Stimulated activated CD8-positive, alpha-beta memory T cell treated with anti-CD3 and anti-CD28 coated beads, Interleukin-7, amount 100 ng/mL, for 1 hour (primary cell): ENCODE results near the gene SULT1E1.

Experiments used
- DNase-seq, 2 donors: peaks; one replicate each; pipeline ENCODE4 v3.0.0-alpha.2; 2020; ENCODE audit warnings: low read depth in 2 of 2

Gene SULT1E1

DNA sequence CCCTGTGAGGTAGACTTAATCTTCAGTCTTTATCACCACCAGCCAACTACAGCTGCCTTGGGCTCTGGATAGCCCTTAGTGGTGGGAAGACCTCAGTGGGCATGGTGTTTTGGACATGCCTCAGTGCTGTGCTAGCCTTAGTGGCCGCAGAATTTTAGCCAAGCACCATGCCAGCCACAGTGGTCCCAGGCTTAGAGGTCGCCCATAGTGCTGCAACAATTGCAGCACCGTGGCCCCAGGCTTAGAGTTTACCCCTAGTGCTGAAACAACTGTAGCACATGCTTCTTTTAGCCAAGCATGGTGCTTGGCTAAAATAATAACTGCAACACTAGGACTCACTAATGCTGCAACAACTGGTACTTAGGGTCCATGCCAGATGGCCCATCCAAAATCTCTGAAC, 60.6 kb downstream of the SULT1E1 start:
- DNase-seq: no peak

DNA sequence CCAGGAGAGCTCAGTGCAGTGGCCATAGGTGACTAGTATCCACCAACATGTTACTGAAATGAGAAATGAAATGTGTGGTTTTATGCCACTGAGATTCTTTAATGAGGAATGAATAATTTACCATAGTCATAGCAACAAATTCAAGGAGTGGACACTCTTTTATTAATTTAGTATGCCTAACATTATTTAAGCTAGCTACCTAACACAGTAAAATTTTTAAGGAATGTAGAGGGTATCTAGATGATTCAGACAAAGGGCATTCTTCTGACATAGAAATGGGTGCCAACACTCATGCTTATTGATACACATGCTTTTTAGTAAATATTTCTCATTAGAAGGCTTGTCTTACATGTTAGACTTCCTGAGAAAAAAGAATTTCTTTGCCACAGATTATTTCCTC, 66.2 kb downstream of the SULT1E1 start:
- no peak for DNase-seq
